ENCODE data around the gene RAPGEFL1. TPM values are rescaled to one million over a fixed set of nuclear protein-coding genes. Genes with fewer than 3 reads are reported as not detected.

RAPGEFL1 gene
- total and polyA plus RNA-seq, 2 donors (not counting 3 experiments of a cell fraction or from before 2014, with no cell fraction given), result 8.6 to 11.8 TPM

GRCh38 chr17:40176754-40177110, 538 bp upstream of the RAPGEFL1 start:
- FAIRE-seq, result no peak

More at GRCh38 chr17:40176754-40177110, 538 bp upstream of the RAPGEFL1 start:
- dilution Hi-C loops (cut with MboI; ENCODE audit: extremely low pct_ligation_motif_present, low sequenced_read_pairs), result no loop called here
- Histone ChIP-seq H4K20me1 (replicated peaks; ENCODE audit: control insufficient read depth, extremely low read depth, insufficient read depth, low read length) (no peaks in the 10 kb centered on the region), H2AFZ (ENCODE audit: low read depth, low read length) (no peak overlapping the region), H3K9ac (replicated peaks; ENCODE audit: extremely low read depth, insufficient read depth, low read length) (peak overlapping the region; percentile 3), H3K9me3 (replicated peaks; ENCODE audit: control insufficient read depth, insufficient read depth, low read length) (no peaks in the 10 kb centered on the region), H3K27ac (ENCODE audit: insufficient read depth, low read depth, low read length) (no peak overlapping the region), H3K79me2 (ENCODE audit: control insufficient read depth, insufficient read depth, low read length) (no peaks in the 10 kb centered on the region), H3K4me3 (replicated peaks in 1 of 3; ENCODE audit: insufficient read depth in 1 of 3, low read depth in 1 of 3, low read length in 3 of 3) (no peak overlapping the region), H3K36me3 (ENCODE audit: control insufficient read depth in 2 of 2, extremely low read depth in 1 of 2, insufficient read depth in 2 of 2, low read length in 2 of 2) (peaks cover 5 to 14% of the 10 kb centered on the region in 2 experiments), H3K9me1 (replicated peaks; ENCODE audit: control insufficient read depth, extremely low read depth, insufficient read depth, low read length) (no peaks in the 10 kb centered on the region), H3K4me1 (ENCODE audit: control insufficient read depth, extremely low read depth, insufficient read depth, low read length) (peaks cover 3% of the 10 kb centered on the region), H3K27me3 (ENCODE audit: control insufficient read depth in 2 of 2, insufficient read depth in 2 of 2, low read length in 2 of 2) (no peaks in the 10 kb centered on the region), H3K4me2 (ENCODE audit: insufficient read depth, low read length) (peak overlapping the region; percentile 59)
- POLR2A ChIA-PET, result no interaction called here
- BruUV-seq (replicated peaks), result no TSS peak
- intact Hi-C loops (cut with micrococcal nuclease), result no loop called here
- TF ChIP-seq MAX (IDR thresholded peaks at IDR 0.05; ENCODE audit: insufficient read depth, insufficient read length) (no peak), POLR2A (IDR thresholded peaks at IDR 0.05; ENCODE audit: low read depth, low read length) (no peak), GATA2 (IDR thresholded peaks at IDR 0.05; ENCODE audit: insufficient read depth, insufficient read length, low read depth, low read length) (no peak), MYC (IDR thresholded peaks at IDR 0.05; ENCODE audit: low read depth, low read length) (no peak), JUN (IDR thresholded peaks at IDR 0.05; ENCODE audit: borderline replicate concordance, insufficient read depth, insufficient read length, low read depth) (no peak), POLR2AphosphoS5 (IDR thresholded peaks at IDR 0.05; ENCODE audit: insufficient read depth, low read depth, low read length) (no peak), FOS (IDR thresholded peaks at IDR 0.05; ENCODE audit: borderline replicate concordance, insufficient read depth, low read length) (no peak), EZH2 (IDR thresholded peaks at IDR 0.05; ENCODE audit: borderline replicate concordance, low read depth, low read length, severe bottlenecking) (no peak)
- TF ChIP-seq, protein P1, sequence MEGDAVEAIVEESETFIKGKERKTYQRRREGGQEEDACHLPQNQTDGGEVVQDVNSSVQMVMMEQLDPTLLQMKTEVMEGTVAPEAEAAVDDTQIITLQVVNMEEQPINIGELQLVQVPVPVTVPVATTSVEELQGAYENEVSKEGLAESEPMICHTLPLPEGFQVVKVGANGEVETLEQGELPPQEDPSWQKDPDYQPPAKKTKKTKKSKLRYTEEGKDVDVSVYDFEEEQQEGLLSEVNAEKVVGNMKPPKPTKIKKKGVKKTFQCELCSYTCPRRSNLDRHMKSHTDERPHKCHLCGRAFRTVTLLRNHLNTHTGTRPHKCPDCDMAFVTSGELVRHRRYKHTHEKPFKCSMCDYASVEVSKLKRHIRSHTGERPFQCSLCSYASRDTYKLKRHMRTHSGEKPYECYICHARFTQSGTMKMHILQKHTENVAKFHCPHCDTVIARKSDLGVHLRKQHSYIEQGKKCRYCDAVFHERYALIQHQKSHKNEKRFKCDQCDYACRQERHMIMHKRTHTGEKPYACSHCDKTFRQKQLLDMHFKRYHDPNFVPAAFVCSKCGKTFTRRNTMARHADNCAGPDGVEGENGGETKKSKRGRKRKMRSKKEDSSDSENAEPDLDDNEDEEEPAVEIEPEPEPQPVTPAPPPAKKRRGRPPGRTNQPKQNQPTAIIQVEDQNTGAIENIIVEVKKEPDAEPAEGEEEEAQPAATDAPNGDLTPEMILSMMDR (IDR thresholded peaks at IDR 0.05; ENCODE audit: extremely low read depth in 1 of 2, insufficient read depth in 1 of 2, low read depth in 1 of 2, low read length in 2 of 2), result no peak
- no peak for DNase-seq (ENCODE audit: low read depth, low spot score)
- CTCF ChIA-PET, result interaction anchor here (0.7 to 1.4 kb wide), 2 partner anchors 8 to 14 kb away, joined by 3 to 4 read pairs; no protein-coding TSS in a partner anchor

All from endothelial cell of umbilical vein (primary cell).